ES-I3 (cell line): ENCODE measurements around the gene PIGQ.
A peak's percentile ranks its signal among the peaks of the same experiment; 100 is the strongest.

Experiments
- H3K36me3 ChIP-seq: 2 replicates; pipeline ENCODE4 v1.6.1; 2013; ENCODE audit warnings: mild to moderate bottlenecking, low read length, control low read depth, moderate library complexity; ENCODE audit not compliant: insufficient read depth
- H3K4me1 ChIP-seq: 2 replicates; pipeline ENCODE4 v1.6.1; 2013; ENCODE audit warnings: mild to moderate bottlenecking, control low read depth, low read length; ENCODE audit not compliant: insufficient read depth
- H3K9ac ChIP-seq: 2 replicates; pipeline ENCODE4 v1.6.1; 2013; ENCODE audit warnings: low read depth, mild to moderate bottlenecking, low read length, moderate library complexity
- H3K9me3 ChIP-seq: 2 replicates; pipeline ENCODE4 v1.6.1; 2013; ENCODE audit warnings: mild to moderate bottlenecking, low read length, moderate library complexity; ENCODE audit not compliant: control insufficient read depth, insufficient read depth

PIGQ gene

GRCh38 chr16:528111-529011, 41.4 kb upstream of the PIGQ start:
- H3K36me3 ChIP-seq, result no peaks in the 10 kb centered on the region
- peaks cover 17% of the 10 kb centered on the region; the same call in 1 of the 2 replicates for H3K4me1 ChIP-seq
- H3K9me3 ChIP-seq, result no peaks in the 10 kb centered on the region
- H3K9ac ChIP-seq, result peak overlapping the region; percentile 67

- no peaks in the 10 kb centered on the region for H3K9me3 ChIP-seq
- peak overlapping the region; percentile 67 for H3K9ac ChIP-seq
- H3K4me1 ChIP-seq, result peaks cover 17% of the 10 kb centered on the region; the same call in 1 of the 2 replicates
- H3K36me3 ChIP-seq, result no peaks in the 10 kb centered on the region
These were observed 40.7 kb upstream of the PIGQ start for GRCh38 chr16:529012-529575.

- Histone ChIP-seq H3K36me3 (no peaks in the 10 kb centered on the region), H3K9me3 (no peaks in the 10 kb centered on the region), H3K9ac (no peak overlapping the region), H3K4me1 (peaks cover 13% of the 10 kb centered on the region; the same call in 1 of the 2 replicates)
These were observed 39.5 kb upstream of the PIGQ start for GRCh38 chr16:530111-530817.

- no peaks in the 10 kb centered on the region for H3K9me3 ChIP-seq
- no peak overlapping the region for H3K9ac ChIP-seq
- peaks cover 4% of the 10 kb centered on the region; the same call in 1 of the 2 replicates for H3K4me1 ChIP-seq
- no peaks in the 10 kb centered on the region for H3K36me3 ChIP-seq
These were observed 38.2 kb upstream of the PIGQ start for GRCh38 chr16:531494-532125.

- H3K36me3 ChIP-seq, result no peaks in the 10 kb centered on the region
- H3K4me1 ChIP-seq, result peaks cover 4% of the 10 kb centered on the region; the same call in 1 of the 2 replicates
- H3K9me3 ChIP-seq, result no peaks in the 10 kb centered on the region
- H3K9ac ChIP-seq, result no peak overlapping the region
These were observed 36.2 kb upstream of the PIGQ start for GRCh38 chr16:533391-534123.

GRCh38 chr16:534135-534534, 35.6 kb upstream of the PIGQ start:
- Histone ChIP-seq H3K4me1 (no peaks in the 10 kb centered on the region; the same call in 1 of the 2 replicates), H3K36me3 (no peaks in the 10 kb centered on the region), H3K9ac (no peak overlapping the region), H3K9me3 (no peaks in the 10 kb centered on the region)

GRCh38 chr16:534856-535445, 34.8 kb upstream of the PIGQ start:
- Histone ChIP-seq H3K9me3 (no peaks in the 10 kb centered on the region), H3K36me3 (no peaks in the 10 kb centered on the region), H3K4me1 (no peaks in the 10 kb centered on the region; the same call in 1 of the 2 replicates), H3K9ac (no peak overlapping the region)

GRCh38 chr16:535446-536405, 34.0 kb upstream of the PIGQ start:
- Histone ChIP-seq H3K4me1 (no peaks in the 10 kb centered on the region; the same call in 1 of the 2 replicates), H3K9me3 (no peaks in the 10 kb centered on the region), H3K9ac (no peak overlapping the region), H3K36me3 (no peaks in the 10 kb centered on the region)

- H3K36me3 ChIP-seq, result no peaks in the 10 kb centered on the region
- no peak overlapping the region for H3K9ac ChIP-seq
- no peaks in the 10 kb centered on the region; the same call in 1 of the 2 replicates for H3K4me1 ChIP-seq
- no peaks in the 10 kb centered on the region for H3K9me3 ChIP-seq
These were observed 33.0 kb upstream of the PIGQ start for GRCh38 chr16:536746-537145.

- Histone ChIP-seq H3K9me3 (no peaks in the 10 kb centered on the region), H3K4me1 (no peaks in the 10 kb centered on the region; the same call in 1 of the 2 replicates), H3K36me3 (no peaks in the 10 kb centered on the region), H3K9ac (no peak overlapping the region)
These were observed 32.1 kb upstream of the PIGQ start for GRCh38 chr16:537415-538335.

- Histone ChIP-seq H3K36me3 (no peaks in the 10 kb centered on the region), H3K9me3 (no peaks in the 10 kb centered on the region), H3K9ac (no peak overlapping the region), H3K4me1 (no peaks in the 10 kb centered on the region; the same call in 1 of the 2 replicates)
These were observed 29.8 kb upstream of the PIGQ start for GRCh38 chr16:539901-540530.
